HG02981 (cell line): ENCODE results near the gene CACNA1C.

ENCODE experiments used
- ATAC-seq: cut with Tn5 transposase; IDR thresholded peaks from one replicate; pipeline ENCODE4 v1.9.1; 2021; ENCODE audit warnings: mild to moderate bottlenecking, moderate library complexity; ENCODE audit not compliant: unreplicated experiment

Gene CACNA1C

DNA sequence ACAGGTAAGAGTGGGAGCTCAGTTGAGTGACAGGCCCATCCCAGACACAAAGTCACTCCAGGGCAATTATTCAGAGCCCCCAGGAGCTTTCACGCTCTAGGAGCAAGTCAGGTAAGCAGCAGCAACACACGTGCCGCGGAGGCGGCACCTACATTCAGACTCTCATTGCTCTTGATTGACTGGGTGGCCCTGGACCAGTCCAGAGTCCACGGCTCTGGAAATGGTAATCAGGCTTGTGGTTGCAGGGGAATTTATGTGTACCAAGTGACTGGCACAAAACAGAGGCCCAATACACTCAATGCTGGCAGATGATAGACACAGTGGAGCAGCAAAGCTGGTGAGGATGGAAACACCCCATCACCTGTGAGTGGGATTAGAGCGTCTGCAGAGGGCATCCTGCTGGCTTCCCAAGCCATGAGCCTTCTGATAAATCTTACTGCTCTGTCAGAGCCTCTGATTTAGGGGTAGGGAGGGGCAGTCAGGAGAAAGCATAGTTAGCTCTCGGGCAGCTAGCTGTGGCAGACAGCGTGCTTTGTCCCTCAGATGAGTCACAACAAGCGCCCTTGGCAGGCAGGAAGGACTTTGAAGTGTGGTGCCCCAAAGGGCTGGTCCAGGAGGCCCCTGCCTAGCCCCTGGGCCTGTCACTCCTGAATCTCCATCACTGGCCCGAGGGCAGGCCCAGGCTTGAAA, 344.7 kb downstream of the CACNA1C start:
- ATAC-seq, result no peak

DNA sequence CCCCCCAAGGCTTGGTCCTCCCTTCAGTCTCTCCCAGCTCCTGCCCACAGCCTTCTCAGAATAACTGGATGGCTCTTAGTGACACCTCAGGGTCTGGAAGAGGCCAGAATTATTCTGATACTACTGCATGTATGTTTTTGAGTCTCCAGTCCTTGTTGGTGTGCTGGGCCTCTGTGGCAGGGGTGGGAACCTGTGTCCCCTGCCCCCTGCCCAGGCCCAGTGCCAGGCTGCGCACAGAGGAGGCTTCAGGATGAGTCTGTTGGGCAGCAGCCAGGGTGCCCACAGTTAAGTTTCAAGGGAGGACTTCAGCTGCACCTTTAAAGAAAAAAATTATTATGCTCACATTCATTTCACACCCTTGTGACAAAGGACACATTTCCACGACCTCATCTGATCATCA, 348.3 kb downstream of the CACNA1C start:
- no peak for ATAC-seq

DNA sequence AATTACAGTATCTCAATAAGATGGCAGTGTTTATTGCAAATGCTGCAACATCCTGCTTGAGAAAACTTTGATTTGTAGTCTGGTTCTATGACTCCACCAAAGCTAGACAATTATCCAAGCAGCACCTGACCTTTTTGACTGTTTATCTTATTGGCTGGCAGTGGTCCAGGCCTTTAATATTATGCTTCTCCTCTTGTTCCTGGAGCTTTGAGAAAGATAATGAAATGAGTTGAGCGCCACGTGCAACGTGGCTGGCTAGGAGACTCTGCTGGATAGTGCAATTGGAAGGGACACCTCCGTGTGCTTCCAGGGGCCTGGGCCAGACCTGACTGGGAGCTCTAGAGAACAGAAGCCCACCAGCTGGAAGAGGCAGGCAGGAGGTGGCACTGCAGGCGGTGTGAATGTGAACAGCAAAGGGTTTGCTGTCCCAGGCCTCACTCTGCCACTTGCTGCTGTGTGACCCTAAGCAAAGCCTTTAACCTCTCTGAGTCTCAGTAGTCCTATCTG, 349.3 kb downstream of the CACNA1C start:
- ATAC-seq, result no peak

DNA sequence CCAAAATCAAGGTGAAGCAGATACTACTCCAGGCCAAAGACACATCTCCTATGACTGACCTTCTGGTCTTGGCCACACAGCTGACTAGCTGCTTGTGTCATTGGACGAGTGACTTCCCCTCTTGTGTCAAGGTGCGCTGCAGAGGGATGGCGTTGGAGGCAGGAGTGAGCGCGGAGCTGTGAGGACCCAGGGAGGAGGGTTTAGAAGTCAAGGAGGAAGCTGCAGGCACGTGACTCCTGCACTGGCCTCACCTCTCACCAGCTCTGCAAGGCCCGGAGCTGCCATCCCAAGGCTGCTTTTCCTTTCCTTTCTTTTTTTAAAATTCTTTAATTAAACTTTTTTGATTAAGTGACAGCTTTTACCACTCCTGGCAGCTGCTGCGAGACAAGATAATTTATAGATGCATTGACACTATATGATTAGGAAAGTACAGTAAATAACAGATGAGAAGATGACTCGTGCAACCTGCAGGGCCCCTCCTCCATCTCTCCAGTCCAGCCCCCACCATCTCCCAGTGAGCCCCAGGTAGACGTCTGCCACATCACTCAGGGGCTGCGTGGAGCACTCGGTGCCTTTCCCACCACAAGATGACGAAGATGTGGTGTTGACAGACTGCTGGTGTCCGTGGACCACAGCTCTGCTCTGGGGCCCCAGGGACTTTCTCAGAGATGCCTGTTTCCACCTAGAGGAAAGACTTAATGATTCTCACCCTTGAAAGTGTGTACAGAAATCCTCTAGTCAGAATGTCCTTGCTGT, 350.6 kb downstream of the CACNA1C start:
- no peak for ATAC-seq

DNA sequence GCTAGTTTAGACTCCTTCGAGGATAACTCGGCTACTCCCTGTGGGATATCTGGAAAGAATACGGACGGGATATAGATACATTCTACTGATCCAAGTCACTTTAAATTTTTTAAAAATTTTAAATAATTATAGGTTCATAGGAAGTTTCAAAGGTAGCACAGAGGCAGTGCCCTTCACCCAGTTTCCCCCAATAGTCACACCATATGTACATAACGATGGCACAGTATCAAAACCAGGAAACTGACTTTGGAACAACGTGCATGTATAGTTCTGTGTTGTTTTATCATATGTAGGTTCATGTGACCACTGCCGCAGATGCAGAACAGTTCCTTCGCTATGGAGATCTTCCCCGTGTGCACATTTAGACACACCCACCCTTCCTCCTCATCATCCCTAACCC, 352.3 kb downstream of the CACNA1C start:
- ATAC-seq, result no peak

DNA sequence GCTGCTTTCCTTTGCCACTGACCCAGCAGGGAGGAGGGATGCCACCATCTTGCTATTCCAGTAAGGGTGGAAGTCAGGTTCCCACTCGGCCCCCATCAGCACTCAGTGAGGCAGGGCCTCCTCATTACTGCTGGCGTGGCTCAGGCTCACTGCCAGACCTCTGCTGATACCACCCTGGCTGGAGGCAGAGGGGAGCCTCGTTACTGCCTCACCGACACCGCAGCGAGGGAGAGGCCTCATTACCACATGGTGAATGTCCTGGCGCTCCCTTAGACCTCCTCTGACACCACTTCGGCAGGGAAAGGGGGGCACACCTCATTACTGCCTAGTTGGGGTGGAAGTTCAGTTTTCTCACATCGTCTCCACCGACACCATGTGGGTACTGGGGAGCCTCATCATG, 354.1 kb downstream of the CACNA1C start:
- ATAC-seq, result no peak

DNA sequence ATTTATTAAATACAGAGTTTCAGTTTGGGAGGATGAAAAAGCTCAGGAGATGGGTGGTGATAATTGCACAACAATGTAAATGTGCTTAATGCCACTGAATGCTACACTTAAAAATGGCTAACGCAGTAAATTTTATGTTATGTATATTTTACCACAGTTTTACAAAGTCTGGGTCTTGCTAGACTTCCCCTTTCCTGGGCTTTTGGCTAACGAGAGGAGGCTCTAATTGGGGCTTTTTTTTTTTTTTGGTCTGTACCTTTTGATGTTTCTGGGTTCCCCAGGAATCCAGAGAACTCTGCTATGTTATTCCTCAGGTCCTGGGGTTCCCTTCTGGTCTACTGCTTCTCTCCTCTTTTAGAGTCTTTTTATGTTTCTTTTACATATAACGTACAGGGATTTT, 355.5 kb downstream of the CACNA1C start:
- ATAC-seq, result no peak

DNA sequence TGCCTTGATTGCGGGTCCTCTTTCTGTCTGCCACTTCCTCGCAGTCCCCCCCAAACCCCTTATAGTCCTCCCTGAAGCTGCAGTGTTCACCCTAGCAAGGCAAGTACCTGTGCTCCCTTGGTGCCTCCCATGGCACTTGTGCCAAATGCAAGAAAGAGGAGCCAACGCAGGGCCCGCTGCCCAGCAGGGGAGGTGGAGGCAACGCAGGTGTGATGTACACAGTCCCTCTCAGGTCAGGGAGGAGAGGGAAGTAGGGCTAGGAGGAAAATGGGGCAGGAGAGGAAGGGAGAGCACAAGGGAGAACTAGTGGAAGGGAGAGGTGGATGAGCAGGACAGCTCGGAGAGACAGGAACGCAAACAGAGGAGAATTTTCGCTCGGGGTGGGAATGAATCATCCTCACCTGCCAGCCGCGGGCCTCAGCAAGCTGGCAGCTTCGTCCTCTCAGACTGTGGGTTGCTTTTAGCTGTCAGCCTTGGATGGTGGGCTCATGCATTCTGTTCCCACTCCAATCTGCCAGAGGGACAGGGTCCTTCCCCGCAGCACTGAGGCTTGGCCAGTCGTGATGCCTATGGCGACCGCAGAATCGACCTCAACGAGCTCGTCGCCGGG, 357.0 kb downstream of the CACNA1C start:
- no peak for ATAC-seq

DNA sequence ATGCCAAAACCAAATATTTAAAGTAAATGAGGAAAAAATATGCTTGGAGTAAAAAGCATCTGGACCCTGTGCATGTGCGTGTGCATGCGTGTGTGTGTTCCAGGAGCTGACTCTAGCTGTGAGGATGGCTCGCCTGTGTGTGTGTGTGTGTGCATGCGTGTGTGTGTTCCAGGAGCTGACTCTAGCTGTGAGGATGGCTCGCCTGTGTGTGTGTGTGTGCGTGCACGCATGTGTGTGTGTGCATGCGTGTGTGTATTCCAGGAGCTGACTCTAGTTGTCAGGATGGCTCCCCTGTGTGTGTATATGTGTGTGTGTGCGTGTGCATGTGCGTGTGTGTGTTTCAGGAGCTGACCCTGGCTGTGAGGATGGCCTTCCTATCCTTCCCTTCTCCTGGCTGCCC, 357.7 kb downstream of the CACNA1C start:
- ATAC-seq, result no peak

DNA sequence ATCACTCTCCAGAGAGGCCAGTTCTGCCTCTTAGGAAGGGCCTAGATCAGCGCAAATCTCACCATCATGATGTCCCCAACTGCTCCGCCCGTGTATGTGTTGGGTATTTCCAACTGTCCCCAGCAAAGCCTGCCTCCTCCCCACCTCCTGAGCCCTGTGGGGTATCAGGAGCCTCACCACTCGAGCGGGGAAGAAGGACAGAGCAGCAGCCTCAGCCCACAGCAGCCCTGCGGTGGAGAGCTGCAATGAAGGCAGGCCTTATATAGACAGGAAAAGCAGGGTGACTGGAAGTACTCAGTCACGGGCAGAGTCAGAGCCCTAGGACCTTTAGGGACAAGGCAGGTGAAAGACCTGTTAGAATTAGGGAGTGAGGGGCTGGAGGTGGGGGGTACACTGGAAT, 358.2 kb downstream of the CACNA1C start:
- ATAC-seq, result no peak

DNA sequence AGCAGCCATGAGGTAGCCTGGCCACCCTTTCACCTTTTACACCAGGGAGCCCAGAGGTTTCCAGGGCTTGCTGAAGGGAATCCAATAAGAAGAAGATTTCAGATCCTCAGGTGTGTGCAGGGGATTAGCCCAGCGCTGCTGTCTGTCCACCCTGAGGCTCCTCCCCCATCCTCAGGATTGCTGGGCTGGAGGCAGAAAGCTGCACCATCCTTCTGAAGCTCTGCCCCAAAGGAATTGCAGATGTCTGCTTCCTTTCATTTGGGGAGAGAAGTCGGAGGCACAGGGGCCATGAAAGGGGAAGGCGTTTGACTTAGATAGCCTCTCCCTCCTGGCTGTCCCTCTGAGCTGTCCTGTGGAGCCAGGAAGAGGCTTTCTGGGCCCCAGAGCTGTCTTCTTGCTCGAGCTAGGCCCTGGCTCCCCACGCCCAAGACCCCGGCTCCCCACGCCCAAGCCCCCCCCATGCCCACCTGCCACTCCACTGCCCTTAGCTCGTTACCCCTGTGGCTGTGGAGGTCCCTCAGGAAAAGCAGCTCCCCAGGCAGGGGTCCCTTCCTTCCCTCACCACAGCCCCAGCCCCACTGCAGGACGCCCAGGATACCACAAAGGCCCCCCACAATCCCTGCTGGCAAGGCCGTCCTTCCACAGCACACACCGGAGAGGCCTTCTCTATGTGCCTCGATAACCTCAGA, 359.0 kb downstream of the CACNA1C start:
- no peak for ATAC-seq

DNA sequence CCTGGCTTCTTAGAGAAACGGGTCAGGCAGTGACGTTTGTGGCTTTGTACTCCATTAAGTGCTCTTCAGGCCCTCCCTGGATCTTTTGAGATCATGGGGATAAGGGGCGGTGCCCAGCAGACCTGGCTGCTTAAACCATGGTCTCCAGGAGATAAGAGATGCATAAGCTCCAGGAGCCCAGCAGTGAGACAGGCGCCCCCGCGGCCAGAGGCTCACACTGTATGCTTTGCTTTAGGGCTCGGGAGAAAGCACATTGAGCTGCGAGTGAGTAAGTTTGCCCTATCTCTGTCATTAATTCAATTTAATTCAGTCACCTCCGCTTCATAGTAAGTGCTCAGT, 359.5 kb downstream of the CACNA1C start:
- no peak for ATAC-seq

DNA sequence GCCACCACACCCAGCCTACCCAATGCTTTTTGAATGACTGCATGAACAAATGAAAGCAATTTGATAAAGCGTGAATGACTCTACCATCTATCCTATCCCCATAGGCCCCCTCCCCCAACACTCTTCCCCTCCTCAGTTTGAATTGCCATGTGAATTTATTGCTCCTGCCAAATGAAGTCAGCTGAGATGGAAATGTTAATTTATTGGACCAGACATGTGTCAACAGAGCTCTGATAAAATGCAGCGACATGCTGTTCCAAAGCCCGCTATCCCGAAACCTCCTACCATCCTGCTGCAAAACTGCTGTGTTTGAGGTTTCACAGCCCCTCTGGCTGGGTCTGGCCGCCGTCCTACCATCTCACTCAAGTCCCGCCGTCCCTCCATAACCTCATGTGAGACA, 360.5 kb downstream of the CACNA1C start:
- ATAC-seq, result no peak

DNA sequence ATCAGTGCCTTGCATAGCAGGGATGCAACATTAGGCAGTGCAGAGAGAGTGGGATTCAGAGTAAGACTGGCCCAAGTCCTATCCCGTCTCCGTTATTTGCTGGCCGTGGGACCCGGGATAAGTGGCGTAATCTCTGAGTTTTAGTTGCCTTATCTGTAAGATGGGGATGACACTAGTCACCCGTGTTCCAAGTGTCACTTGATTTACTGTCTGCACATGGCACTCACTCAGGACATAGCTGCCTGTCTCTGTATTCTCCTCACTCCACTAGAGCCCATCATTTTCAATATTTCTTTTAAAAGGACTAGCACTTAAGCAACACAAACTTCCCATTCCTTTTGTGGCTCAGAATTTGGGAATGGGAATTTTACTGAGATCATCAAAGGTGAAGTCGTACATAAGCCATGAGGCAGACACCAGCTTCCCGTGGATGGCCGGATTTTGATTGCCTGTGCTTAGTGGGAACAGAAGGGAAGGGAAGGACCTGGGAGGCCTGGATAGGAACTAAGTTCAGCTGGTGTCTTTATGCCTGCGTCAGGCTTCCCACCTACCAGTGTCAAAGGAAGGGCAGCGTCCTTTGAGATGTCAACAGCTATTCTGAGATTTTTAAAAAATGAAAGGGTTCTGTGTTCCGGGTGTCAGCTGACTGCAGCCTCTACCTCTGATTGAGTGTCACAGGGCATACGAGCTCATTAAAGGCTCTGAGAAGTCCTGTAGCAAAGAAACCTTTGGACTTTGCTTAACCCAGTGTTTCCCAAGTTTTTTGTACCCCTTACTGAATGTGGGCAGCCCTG, 361.4 kb downstream of the CACNA1C start:
- ATAC-seq, result no peak

DNA sequence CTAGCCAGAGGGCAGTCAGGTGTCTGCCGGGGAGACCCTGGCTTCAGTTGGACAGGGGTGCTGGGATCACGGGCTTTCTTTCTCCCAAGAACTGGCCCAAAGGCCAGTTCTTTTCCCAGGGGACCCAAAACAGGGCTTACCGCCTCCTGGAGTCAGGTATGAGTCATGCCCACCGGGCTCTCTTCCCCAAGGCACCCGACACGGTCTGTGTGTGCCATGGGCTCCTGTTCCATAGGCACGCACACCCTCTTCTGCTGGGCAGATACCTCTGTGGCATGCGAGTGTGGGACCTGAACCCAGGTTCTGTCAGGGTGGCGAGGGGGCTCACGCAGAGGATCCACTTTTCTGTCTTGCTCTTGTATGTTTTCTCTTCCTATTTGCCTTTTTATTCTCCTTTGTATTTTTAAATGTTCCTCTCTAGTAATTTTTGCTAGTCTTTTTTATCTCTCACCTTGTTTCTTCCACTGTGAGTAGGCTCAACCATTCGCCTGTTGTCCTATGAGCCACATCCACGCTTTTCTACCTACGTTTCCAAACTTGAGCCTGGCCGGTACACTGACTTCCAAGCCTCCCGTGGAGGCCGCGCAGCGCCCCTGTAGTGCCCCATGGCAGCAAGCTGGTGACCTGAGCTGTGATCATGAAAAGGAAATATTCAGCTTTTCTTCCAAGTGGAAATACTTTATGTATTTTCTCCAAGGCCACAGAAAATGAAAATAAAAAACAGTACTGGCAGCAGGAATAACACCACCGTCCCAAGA, 362.2 kb downstream of the CACNA1C start:
- ATAC-seq, result no peak

DNA sequence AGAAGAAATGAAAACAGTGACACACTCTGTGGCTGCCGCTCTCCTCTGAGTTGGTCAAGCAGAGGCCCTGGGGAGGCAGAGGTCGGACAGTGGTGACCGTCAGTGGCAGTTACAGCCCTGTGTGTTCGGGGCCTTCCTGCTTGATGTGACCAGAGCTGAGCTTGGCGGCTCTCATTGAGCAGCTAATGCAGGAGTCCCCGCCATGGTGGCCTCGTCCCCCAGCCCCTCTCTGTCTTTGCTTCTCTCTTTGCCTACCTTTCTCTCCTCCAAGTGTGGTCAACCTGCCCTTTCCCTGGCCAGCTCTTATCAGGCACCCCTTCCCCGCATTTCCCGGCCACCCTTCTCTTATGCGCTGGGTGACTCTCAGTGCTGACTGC, 362.8 kb downstream of the CACNA1C start:
- ATAC-seq, result no peak

DNA sequence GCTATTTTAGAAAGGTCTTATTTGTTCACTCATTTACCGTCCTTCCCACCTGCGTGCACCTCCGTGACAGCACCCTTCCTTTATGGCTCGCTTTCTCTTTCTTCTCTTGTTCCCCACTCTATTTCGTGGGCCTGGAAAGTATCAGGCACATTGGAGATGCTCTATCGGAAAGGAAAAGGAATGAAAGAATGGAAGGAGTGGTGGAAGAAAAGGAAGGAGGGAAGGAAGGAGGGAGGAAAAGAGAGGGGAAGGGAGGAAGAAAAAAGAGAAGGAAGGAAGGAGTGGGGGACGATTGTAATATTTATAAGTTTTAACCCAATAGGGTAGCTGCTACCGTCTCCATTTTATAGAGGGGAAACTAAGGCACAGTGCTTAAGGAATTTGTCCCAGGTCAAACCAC, 363.4 kb downstream of the CACNA1C start:
- ATAC-seq, result no peak

DNA sequence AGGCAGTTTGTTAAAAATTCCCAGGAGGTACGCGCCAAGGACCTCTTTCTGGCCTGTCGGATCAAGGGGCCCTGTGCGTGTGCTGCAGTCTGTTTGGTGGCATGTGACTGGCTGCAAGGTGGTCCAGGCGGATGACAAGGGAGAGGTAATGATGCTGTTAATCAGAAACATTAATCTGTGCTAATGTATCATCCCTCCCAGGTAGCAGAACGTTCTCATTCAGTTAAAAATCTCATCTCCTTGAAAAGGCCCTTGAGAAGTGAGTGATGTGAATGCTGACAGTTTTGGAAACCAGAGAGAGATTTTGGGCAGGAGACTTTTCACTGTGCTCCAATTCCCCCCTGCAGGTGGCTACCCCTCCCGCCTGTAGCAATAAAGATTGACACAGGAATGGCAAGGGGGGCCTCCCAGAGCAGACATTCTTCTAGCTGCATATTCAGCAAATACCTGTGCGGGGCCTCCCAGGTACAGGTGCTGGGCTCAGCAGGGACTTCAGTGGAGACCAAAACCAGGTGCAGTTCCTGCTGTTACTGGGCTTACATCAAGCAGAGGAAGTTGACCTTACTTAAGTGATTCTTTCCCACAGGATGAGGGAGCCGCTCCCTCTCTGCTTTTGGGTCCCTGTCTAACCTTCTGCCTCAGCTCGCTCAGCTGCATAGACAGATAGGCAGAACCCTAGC, 364.8 kb downstream of the CACNA1C start:
- no peak for ATAC-seq

DNA sequence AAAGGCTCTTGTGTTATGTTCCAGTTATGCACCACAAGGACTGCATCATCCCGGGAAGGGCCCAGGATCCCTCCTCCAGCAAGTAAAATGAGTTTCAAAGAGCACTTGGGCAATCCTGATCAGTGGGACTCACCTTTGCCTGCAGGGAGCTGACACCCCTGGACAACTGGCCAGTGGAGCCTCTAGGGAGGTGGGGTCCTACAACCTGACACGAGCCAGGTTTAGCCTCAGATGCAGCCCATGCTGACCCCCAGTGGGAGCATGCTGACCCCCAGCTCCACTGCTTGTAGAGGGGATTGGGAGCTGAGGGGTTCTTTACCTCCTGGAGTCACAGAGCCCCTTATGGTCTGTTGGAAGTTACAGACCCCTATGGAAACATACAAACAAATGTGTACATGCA, 365.8 kb downstream of the CACNA1C start:
- ATAC-seq, result no peak

DNA sequence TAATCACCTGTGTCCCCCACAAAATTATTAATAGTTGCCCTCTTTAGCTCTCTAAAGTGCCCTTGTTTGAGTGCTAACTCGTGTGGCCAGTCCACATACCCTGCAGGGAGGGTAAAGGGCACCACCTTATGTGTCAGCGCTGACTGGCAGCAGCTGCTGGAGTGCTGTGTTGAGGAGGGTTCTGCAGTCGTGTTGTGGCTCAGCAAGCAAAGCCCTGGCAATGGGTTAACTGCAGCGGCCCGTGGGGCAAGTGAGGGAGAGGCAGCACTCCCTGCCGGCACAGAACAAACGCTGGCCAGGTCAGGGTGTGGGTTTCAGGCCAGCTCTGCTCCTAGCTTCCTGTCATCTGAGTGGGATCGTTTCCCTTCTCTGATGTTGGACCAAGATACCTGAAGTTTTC, 369.8 kb downstream of the CACNA1C start:
- ATAC-seq, result no peak
